NCI-H146 treated with DMSO at 0.1 percent for 48 hours (cell line): Measurements from ENCODE around the gene SYT5.
"Not testable (repeated sequence)": the region's sequence is repeated elsewhere in the genome, so short reads cannot be mapped to it uniquely, and the experiment has no call there.

ENCODE experiments used
- DNase-seq: peaks from one replicate; lab custom pipeline; 2025; ENCODE audit not compliant: unreplicated experiment; lab: John Stamatoyannopoulos, UW

The SYT5 gene

DNA sequence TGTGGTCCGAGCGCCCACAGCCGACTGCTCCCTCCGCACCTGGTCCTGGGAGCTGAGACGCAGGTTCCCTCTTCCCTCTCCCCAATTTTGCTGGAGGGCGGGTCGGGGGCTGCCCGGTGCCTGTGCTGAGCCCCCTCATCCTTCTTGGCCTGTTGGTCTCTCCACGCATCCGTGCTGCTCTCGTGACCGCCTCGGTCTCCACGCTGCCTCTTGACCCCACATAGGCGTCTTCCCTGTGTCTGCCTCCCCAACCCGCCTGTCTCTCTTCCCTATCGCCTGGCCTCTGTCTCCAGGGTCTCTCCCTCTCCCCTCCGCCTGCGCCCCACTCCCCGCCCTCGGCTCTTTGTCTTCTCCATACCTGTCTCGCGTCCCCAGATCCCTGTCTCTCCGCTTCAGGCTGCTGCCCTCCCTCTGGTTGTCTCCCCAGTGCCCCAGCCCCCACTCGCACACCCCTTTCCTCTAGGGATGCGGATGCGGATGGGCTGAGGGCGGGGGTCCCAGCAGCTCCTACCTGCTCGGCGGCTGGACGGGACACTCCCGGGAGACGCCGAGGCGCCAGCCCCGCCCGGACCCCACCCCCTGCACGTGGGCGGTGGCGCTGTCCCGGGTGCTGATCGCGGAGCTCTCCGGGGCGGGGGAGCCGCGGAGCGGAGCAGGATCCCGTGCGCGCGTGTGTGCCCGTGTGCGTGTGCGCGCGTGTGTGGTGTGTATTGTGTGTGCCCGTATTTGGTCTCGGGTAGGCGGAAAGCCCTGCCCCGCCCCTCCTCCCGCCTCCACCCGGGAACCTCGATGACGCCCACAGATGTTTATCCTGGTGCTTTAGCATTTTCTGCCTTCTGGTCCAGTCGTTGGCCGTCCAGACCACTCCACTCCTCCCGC, at the start of gene SYT5:
Gene SYT5 (minus strand): TSS at position 684 of the 879 bp plus-strand sequence. CDS start 1,248 bp downstream, outside the sequence.
- DNase-seq = no peak

DNA sequence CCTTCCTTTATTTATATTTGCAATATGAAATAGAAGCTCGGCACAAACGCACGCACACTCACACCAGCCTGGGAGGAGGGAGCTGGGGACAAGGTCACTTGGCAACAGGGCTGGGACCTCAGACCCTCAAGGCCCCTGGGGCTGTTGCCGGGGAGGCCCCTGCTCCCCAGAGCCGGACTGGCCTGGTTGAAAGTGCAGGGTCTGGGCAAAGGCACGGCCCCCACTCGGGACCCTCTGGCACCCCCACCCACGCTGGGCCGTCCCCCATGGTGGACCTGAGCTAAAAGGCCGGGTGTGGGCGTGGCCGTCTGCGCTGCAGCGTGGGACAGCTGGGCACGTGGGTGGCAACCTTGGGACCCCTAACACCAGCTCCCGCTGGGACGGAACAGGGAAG, 49.7 kb upstream of the SYT5 start:
- DNase-seq = no peak

DNA sequence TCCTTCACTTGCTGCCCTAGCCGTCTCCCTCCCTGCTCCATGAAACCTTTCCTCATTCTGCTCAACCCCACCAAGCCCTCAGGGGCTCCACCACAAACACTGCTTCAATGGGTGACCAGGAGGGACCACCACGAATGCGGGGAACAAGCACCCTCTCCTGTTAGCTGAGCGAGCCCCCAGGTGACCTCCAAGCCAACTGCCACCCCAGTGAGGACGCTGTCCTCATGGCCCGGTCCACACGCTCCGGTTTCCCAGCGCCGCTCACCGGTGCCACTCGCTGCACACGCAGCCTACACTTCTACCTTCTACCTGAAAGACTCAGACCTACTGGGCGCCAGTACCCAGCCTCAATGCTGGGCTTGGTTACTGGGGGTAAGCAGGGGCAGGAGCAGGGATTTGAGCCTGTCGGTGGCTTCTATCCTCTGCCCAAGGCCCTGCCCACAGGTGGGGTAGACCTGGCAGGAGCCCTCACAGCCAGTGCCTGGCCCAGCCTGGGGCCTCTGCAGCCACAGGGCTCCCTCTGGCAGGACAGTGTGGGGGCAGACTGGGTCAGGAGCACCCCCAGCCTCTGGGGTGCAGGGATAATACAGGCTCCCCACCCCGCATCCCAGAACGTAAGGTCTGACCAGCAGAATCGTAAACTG, 49.2 kb upstream of the SYT5 start:
- DNase-seq = no peak

DNA sequence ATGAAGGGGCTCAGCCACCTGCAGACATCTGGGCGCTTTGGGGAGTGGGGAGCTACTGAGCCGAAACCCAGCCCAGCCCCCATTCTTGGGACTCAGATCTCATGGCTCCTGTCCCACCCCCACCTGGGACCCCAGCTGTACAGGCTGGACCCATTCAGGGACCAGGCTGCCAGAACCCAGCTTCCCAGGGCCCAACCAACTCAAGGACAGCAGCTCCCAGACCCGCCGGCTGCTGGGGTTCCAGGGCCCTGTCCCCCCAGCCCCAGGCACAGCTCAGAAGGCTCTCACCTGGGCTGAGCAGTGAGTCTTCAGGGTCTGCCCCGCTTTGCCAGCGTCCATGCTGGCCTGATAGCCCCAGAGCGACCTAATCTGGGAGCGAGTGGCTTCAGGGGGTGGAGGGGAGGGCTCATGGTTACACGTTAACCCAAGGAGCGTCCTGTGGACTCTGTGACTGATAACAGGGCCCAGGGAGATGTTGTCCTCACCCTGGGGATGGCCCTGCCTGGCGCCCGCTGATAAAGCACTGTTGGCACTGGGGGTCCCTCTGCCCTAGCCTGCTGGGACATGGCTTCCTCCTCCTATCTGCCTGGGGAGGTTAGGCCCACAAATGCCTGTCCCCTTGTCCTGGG, 48.4 kb upstream of the SYT5 start, which contains the start of gene TMEM86B:
Gene TMEM86B (minus strand): TSS at position 361 of the 629 bp plus-strand sequence. CDS start 22 bp downstream, at position 339.
- no peak for DNase-seq

DNA sequence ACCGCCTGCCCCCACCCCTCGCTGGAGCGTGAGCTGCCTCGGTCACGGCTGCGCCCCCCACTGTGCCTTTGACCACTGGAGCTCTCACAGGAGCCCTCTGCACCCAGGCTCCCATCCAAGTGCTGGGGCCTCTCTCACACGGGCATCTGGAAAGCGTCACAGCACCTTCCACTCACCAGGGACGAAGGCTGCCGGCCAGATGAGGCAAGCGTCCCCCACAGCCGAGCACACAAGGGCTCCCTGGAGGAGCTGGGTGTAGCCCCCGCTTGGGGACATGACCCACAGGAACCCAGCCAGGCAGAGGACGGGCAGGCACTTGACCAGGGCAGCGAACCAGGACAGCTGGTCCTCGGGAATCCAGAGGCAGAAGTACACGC, 47.9 kb upstream of the SYT5 start:
- DNase-seq = no peak

DNA sequence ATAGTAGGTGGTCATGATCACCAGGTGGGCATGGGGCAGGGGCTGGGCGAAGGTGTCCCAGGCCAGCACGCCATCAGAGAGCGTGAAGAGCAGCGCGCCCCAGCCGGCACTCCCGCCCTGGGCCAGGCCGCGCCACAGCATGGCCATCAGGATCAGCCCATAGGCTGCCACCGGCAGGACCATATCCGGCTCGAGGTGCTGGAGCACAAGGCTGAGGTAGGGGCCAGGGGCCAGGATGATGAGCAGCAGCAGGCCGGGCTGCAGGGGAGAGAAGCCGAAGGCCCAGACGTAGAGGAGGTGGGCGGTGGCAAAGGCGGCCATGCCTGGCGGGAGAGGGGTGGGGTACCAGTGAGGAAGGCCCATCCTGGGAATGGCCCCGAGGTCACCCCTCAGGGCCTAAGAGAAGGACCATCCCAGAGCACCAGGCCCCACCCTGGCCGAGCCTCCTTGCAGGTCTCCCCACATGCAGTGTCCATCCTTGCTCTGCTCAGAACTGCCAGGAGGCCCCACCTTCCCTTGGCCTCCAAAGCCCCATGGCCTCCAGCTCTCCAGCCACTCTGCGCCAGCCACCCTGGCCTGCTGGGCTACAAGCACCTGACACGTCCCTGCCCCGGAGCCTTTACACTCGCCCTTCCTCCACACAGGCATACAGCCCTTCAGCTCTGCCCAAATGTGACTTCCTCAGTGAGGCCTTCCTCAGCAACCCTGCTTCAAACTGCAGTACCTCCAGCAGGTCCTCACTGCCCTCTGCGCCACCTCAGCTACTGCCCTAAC, 47.3 kb upstream of the SYT5 start:
- DNase-seq = no peak

DNA sequence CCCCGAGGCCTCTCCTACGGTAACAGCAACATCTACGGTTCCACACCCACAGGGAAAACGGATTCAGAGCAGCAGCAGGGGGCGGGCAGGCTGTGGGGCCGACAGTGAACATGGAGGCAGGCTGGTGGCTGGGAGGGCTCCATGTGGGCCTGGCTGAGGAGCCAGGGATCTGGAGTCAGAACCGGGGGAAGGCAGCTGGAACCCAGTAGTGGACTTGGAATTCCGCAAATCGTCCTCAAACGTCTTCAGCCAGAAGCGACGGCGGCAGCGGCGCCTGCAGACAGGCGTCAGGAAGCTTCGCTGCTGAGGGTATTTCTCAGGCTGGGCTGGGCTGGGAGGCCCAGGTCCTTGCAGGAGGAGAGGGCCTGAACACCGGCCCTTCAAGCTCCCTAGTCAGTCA, 46.7 kb upstream of the SYT5 start:
- no peak for DNase-seq

DNA sequence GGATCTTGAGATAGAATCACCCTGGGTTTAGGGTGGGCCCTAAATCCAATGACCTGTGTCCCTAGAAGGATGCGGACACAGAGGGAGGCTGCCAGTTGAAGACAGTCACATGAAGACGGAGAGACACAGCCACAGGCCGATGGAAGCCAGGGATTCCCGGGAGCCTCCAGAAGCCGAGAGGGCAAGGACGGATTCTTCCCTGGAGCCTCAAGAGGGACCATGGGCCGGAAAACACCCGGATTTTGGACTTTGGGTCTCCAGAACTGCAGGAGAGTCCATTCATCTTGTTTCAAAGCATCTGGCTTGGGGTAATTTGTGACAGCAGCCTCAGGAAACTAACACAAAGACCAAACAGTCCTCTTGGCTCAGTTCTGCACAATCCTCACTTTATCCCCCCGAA, 46.2 kb upstream of the SYT5 start:
- DNase-seq = no peak

DNA sequence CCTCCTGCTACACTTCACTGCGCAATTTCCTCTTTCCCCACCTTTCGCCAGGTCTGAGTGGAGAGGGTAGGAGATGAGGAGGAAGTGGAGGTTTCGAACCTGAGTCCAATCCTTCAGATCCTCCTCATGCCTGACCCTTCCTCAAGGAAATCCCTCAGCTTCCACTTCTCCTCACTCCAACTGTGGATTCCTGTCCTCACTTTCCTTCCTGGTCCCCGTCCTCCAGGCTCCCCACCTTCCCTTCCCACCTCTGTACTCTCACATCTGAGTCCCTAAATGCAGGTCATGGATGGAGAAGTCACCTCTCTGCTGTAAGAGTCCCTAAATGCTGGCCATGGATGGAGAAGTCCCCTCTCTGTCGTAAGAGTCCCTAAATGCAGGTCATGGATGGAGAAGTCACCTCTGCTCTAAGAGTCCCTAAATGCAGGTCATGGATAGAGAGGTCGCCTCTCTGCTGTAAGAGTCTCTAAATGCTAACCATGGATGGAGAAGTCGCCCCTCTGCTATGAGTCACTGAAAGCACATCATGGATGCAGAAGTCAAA, 45.4 kb upstream of the SYT5 start:
- no peak for DNase-seq

DNA sequence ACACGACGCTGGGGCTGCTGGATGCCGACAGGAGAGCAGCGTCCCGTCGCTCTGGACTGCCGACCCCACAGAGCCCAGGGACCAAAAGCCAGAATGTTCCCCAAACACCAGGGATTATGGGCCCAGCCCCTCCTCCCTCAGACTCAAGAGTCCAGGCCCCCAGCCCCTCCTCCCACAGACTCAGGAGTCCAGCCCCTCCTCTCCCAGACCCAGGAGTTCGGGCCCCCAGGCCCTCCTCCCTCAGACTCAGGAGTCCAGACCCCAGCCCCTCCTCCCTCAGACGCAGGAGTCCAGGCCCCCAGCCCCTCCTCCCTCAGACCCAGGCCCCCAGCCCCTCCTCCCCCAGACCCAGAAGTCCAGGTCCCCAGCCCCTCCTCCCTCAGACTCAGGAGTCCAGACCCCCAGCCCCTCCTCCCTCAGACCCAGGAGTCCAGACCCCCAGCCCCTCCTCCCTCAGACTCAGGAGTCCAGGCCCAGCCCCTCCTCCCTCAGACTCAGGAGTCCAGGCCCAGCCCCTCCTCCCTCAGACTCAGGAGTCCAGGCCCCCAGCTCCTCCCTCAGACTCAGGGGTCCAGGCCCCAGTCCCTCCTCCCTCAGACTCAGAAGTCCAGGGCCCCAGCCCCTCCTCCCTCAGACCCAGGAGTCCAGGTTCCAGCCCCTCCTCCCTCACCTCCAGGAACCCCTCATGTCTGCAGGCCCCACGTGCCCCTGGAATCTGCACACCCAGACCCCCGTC, 44.8 kb upstream of the SYT5 start:
- DNase-seq = not testable (repeated sequence)

DNA sequence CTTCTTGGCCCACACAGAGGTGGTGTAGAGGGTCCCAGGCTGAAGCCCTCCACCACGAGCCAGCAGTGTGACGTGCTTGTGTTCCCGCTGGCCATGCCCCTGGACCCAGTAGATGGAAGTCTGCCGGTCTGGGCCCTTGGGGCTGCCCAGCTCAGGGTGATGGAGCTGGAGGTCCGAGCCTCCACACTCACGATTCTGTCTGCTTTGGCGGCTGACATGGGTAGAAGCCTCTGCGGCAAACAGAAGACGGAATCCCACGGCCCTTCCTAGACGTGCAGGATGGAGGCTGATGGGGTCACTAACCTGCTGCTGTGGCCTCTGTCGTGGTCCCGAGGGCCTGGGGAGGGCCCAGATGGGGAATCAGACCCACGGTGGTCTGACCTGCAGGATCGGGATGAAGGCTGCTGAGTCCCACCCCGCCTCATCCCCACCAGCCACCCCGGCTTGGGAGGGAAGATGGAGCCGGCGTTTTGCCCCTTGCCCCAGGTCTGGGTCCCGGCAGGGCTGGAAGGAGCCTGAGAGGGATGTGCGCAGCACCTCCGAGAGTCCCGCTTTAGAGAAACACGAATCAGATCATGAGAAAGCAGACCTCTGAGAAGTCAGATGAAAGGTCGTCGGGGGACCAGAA, 44.1 kb upstream of the SYT5 start:
- DNase-seq = no peak

DNA sequence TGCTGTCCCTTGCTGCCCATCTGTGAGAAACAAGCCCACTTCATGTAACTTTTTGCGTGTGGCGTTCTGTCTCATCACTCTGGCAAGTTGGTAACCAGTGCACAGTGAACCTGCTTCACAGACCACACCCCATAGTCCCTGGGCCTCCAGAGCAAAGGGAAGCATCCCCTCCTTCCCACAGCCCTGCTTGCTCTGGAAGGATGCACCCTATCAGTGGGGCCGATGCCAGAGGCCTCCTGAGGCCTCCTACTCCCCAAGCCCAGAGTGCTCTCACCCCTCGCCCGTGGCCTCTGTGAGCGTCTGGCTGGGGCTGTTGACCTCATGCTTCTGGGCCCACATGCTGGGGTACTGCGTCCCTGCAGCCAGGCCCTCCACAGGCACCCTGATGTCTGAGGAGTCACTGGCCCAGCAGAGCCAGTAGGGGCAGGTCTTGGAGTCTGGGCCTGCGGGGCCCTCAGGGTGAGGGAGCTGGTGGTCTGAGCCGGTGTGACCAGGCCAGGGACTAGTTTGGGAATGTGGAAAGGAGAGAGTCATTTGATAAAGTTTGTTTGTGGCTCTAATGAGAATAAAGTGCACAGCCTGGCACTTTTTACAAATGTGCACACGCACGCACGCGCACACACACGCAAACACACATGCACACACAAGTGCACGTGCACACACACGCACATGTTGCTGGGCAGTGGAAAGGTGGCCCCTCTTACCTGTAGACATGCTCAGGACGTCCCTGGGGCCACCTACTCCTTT, 43.4 kb upstream of the SYT5 start:
- DNase-seq = no peak

DNA sequence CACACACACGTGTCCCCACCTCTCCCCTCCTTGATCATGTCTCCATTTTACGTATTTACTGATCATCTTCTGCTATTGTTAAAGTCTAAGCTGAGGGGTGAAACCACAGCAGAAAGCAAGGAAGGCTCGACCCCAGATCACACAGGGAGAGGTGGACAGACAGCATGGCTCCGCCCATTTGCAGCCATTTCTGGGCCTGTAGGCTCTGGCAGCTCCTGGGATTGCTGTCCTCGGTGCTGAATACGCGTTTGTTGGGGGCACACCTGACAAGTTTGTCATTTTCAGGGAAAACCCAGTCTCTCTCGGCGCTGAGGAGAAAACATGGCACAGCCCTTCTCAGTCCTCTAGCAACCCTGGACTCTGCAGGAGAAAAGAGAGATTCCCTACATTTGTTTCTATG, 40.4 kb upstream of the SYT5 start:
- no peak for DNase-seq

DNA sequence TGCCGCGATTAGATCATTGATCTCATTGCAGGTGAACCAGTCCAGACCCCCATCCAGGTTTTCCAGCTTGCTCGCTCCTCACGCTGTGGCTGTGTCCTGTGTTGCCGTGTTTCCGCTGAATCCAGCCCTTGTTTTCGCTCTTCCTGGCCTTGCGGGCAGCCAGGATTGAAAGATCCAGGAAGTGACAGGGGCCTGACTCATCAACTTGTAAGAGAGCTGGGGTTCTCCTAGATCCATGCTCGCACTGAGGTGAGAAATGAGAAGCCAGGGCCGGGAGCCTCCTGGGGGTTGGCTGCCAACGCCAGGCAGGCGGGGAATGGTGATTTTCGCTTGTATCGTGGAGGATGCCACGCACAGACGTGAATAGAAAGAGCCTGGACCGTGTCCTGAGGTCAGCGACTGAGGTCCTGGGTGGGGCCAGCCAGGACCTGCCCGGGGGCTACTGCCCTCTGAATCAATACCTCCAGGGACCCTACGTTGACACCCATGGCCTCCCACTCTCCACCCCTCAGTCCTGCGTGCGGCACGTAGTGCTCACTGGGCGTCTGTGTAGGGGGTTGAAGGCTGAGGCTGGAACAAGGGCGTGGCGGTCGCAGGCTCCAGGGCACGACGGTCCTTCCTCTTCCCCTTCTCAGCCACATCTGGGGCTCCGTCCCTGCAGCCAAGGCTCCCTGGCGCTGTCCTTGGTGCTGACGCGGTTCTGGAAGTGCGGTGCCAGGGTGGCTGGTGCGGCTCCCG, 36.5 kb upstream of the SYT5 start:
- peak; percentile 96 for DNase-seq

DNA sequence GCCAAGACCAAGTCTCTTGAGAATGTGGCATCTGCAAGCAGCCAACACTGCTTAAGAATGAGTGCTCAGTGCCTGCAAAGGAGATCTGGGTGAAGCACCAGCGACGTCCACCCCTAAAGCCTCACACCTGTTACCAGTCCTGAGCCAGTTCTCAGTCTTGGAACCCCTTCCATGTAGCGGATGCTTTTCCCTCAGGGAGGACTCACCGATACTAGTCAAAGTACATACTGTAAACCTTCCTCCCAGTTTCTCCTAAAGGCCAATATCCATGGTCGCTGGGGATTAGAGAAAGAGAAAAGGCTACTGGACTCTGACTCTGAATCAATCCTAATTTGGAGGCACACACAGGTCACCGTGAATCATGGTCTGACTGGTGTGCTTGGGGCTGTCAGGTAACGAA, 33.5 kb upstream of the SYT5 start:
- no peak for DNase-seq

DNA sequence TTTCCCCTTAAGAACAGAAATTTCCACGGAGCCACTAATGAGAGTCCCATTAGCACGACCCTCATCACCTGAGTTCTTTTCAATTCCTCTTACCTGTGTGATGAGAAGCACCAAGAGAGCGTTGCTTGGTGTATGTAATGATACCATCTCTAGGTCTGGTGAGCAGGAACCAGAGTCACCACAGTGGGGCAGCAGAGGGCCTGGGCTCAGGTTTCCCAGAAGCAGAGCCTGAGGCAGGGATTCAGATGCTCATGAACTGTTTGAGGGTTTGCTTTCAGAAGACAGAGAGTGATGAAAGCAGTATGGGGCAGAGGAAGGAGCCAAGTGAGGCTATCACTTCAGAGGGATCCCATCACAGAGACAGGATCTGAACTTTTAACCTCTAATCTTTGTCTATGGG, 32.4 kb upstream of the SYT5 start:
- no peak for DNase-seq

DNA sequence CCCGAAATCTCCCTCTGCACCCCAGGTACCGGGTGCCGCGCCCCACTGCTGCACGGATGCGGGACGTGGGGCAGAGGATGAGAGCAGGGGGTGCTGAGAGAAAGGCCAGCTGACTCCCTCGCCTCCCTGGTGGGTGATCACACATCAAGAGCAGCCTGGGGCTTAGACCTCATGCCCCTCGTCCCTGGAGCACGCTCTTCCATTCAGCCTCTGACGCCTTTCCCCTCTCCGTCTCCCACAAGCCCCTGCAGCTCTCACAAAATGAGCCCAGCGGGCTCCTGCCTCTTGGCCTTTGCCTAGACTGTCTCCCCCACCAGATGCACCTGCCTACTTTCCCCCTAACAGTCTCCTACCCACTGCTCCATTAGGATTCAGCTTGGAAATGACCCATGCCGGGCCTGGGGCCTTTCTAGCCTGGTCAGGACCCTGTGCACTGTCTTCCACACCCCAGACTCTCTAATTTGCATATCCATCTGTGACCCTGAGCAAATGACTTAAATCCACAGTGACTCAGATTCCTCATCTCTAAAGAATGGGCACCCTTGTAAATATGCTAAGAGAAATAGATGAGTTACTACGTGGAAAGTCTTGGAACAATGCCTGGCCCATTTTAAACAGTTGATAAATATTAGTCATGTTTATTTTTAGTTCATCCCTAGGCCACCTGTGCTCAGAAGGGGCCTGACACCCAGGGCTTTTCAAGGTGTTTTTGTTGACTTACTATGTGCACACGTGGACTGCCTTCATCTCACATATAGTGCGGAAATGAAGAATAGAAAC, 29.8 kb upstream of the SYT5 start:
- peak; percentile 74 for DNase-seq
